GM18505 (cell line): ENCODE measurements around the gene HNRNPA2B1.
"Not testable (repeated sequence)": the region's sequence is repeated elsewhere in the genome, so short reads cannot be mapped to it uniquely, and the experiment has no call there.

Experiments
- ATAC-seq: cut with Tn5 transposase; IDR thresholded peaks from one replicate; pipeline ENCODE4 v1.9.1; 2021; ENCODE audit not compliant: unreplicated experiment
- POLR2A ChIP-seq: IDR thresholded peaks from 4 replicates; pipeline ENCODE4 v1.6.1; 2011; ENCODE audit warnings: borderline replicate concordance; ENCODE audit not compliant: insufficient read depth, insufficient read length; ENCODE audit errors: extremely low read depth

Gene HNRNPA2B1

DNA sequence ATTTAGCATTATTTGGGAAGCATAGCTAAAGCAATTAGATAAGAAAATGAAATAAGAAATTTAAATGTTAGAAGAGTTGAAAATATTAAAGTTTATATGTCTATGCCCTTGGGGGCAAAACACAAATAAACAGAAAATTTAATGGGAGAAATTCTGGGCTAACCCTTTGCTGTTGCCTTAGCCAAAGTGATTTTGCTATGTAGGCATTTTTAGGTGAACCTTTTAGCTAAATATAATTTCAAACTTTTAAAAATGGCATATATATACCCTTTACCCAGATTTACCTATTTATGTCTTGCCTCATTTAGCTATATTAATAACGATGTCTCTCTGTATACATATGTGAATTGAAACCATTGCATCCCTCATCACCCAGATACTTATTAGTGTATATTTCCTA lies 28.5 kb downstream of the HNRNPA2B1 start:
- TF ChIP-seq POLR2A = no peak

DNA sequence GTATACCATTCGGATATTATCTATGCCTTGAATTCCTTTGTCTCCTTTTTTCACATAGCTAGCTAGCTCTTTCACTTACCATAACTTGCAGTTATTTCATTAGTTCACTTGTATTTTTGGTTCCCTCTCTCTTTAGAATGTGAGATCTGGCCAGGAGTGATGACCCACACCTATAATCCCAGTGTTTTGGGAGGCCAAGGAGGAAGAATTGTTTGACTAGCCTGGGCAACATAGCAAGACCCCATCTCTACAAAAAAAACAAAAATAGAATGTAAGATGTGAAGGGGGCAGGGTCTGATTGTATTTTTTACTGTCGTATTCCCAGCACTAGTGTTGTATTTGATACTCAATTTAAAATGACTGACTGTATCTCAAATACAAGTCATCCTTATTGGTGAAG lies 28.9 kb downstream of the HNRNPA2B1 start:
- TF ChIP-seq POLR2A = no peak
- ATAC-seq = no peak

More for the DNA sequence above, 28.5 kb downstream of the HNRNPA2B1 start:
- ATAC-seq = no peak

DNA sequence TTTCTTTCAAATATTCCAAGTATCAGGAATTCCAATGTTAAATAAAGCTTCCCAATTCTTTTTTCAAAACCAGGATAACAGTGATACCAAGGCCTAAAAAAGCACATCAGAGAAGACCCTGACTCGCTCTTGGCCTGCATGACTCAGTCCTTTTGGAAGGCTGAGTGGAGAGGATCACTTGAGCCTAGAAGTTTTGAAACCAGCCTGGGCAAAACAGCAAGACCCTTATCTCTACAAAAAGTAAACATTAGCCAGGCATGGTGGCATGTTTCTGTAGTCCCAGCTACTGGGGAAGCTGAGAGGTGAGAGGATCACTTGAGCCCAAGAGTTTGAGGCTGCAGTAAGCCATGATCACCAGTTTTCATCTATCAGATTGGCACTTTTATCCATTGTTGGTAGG lies 29.9 kb downstream of the HNRNPA2B1 start:
- no peak for ATAC-seq
- no peak for TF ChIP-seq POLR2A

DNA sequence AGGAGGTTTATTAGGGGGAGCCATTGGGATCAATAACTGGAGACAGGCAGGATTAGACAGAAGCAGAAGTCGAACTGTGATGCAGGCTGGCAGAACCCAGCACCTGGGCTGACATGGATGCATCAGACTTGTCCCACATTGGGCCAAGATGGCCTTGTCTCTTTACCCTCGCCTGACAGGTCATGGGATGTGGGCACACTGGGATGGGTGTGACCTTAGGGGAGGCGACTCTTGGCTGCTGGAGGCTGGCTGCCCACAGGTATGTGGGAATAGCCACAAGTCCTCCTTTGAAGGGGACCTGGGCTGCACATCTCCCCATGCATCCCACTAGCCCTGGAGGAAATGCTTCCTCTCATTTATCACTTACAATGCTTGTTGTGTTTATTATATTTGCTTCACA lies 31.3 kb downstream of the HNRNPA2B1 start:
- no peak for ATAC-seq
- no peak for TF ChIP-seq POLR2A

DNA sequence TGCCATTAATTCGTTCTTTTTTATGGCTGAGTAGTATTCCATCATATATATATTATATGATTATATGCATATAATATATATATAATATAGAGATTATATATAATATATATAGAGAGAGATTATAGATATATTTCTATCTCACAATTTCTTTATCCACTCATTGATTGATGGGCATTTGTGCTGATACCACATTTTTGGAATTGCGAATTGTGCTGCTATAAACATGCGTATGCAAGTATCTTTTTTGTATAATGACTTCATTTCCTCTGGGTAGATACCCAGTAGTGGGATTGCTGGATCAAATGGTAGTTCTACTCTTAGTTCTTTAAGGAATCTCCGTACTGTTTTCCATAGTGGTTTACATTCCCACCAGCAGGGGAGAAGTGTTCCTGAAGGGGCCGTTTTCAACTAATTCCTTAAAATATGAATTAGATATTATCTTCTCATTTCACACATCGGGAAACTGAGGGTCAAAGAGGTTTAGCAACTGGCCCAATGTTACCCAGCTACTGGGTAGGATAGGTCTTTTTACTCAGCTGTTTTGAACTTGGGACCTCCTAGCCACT lies 32.0 kb downstream of the HNRNPA2B1 start:
- no peak for TF ChIP-seq POLR2A
- ATAC-seq = no peak

DNA sequence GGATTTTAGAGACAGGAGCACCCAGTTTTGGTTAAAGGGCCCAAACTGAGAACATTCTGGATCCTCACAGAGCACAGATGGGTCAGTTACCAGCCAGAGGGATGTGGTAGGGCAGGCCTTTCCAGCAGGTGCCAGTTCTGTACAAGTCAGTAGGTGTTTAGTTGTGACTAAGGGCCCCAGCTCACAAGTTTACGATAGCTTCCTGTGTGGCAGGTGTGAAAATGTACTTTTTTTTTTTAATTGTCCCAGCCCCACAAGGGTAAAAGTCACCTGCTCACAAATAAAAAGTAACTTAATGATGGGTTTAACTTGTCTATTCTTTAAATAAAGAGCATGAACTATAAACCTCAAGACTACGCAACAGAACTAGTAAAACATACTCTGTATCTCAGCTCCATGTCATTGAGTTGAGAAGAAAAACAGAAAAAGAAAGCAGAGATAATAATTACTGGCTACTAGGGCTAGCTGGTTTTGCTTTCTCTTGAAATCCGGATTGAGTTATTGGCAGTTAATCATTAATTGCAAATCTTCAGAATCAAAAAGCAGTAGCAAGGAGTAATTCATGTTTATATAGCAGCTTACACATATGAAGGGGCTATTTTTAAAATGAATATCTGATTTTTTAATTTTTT lies 33.1 kb downstream of the HNRNPA2B1 start:
- ATAC-seq = peak; percentile 65
- no peak for TF ChIP-seq POLR2A

DNA sequence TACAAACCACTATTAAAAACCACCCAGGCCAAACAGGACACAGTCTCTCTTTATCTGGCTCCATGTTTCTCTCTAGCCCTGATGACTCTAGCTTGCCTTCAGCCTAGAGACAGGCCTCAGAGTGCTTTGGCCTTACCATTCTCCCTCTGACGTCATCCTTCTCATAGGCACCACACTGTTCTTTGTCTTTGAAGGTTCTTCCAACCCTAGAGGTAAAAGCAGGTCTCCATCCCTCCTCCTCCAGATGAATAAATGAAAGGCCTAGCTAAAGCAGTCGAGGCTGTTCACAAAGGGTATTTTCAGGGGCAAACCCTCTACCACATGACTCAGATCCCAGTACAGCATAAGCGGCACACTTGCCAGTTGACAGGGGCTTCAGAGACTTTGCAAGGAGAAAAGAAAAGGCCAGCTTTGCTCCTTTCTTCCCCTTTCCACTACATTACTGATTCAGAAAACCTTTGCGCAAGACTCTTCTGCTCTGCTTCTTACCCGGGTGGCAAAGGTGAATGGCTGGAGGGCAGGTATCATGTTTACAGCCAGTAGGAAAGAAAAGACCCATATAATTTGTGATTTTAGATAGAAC lies 33.8 kb downstream of the HNRNPA2B1 start:
- TF ChIP-seq POLR2A = no peak
- ATAC-seq = no peak

DNA sequence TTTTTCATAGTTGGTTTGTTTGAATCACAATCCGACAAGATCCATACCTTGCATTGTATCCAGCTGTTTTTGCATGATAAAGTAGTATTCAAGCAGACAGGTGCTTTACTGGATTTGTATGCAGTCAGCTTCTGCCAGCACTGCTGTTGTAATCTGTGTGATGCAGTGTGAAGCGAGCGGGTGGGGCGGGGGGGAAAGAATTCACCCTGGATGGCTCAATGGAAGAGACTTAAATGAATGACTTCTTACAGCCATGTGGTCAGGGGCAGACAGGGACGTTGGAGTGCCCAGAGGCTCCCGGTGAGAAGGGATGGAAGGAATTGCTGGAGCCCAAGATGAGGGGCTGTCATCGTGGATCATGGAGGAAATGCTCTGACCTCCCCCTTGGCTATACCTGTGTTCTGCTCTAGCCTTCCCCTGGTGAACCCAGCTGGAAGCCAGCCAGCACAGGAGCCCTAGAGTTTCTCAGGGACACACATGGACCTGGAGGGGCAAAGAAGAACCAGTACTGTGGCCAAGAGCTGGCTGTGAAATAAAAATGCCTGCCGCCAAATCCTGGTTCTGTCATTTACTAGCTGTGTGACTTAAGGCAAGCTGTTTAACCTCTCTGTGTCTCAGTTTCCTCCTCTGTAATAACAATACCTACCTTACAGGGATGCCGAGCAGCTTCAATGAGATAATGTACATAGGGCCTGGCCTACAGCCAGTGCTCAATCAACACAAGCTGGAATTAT lies 34.4 kb downstream of the HNRNPA2B1 start:
- no peak for TF ChIP-seq POLR2A
- no peak for ATAC-seq

DNA sequence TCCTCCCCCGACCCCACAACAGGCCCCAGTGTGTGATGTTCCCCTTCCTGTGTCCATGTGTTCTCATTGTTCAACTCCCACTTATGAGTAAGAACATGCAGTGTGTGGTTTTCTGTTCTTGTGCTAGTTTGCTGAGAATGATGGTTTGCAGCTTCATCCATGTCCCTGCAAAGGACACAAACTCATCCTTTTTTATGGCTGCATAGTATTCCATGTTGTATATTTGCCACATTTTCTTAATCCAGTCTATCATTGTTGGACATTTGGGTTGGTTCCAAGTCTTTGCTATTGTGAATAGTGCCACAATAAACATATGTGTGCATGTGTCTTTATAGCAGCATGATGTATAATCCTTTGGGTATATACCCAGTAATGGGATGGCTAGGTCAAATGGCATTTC lies 36.7 kb downstream of the HNRNPA2B1 start:
- ATAC-seq = not testable (repeated sequence)

DNA sequence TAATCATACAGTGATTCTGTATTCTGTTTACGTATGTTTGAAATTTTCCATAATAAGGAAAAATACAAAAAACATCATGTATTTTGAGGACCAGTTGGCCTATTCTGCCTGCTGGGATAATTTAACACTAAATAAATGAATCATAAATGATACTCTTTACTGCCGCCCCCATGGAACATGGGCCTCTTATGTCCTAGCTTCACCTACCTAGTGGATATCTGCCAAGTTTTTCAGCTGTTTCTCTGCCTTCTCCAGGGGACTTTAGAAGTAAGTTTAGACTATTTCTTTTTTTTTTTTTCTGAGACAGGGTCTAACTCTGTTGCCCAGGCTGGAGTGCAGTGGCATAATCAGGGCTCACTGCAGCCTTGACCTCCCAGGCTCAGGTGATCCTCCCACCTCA lies 38.1 kb downstream of the HNRNPA2B1 start:
- TF ChIP-seq POLR2A = no peak
- no peak for ATAC-seq

DNA sequence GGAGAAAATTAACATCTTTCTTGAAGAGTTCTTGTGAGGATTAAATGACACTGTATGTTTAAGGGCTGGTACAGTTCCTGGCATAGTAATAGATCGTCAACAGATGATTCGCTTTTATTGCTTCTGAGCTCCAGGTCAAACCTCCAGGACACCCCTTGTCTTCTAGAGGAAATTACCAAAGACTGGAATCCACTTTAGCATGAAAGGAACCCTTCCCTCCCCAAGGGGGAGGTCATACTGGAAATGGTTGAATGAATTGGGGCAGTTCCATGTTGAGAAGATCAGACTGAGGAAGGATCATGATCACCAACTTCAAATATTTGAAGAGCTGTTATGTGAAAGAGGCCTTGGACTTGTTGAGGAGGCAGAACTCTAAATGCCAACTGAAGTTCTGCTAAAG lies 39.6 kb downstream of the HNRNPA2B1 start:
- ATAC-seq = no peak
- no peak for TF ChIP-seq POLR2A

DNA sequence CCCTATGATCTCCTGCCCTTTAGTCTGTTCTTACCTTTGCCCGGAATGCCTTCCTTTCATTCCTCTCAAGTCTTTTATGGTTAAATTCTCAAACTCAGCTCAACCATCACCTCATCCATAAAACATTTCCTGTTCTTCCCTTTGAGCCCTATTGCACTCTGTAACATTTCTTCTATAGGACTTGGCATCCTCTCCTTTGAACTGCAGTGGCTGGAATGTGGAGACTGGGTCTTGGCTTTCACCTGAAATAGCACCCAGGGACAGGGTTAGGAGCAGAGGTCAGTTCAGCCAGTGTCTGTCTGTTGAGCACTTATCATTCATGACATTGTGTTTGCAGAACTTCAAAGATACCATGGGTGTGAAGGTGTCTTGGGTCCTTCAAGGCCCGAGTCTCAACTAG lies 41.3 kb downstream of the HNRNPA2B1 start:
- no peak for ATAC-seq
- no peak for TF ChIP-seq POLR2A

DNA sequence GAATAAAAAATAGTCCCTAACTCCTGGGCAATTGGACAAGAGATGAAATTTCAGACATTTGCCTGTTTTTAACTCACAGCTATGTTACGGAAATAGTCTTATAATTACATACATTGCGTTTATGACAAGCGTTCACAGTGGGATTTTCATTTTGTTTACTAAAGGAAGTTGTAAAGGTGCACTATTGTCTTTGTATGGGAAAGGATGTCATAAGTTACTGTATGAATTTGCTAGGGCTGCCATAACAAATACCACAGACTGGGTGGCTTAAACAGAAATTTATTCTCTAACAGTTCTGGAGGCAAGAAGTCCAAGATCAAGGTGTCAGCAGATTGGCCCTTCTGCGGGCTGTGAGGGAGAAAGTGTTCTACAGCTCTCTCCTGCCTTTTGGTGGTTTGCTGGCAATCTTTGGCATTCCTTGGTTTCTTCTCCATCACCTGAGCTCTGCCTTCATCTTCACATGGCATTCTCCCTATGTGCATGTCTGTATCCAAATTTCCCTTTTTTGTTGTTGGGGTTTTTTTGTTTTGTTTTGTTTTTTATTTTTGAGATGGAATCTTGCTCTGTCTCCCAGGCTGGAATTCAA lies 42.9 kb downstream of the HNRNPA2B1 start:
- TF ChIP-seq POLR2A = no peak
- no peak for ATAC-seq
